Measurements from ENCODE around the gene NECTIN1.
A peak's percentile ranks its signal among the peaks of the same experiment; 100 is the strongest.

Gene NECTIN1

GRCh38 chr11:119712459-119713358 lies 16.3 kb downstream of the NECTIN1 start:
- no peak for DNase-seq

- no peak for DNase-seq
Measured at GRCh38 chr11:119712006-119712405, 17.0 kb downstream of the NECTIN1 start.

- no peak for DNase-seq
Measured at GRCh38 chr11:119711476-119711875, 17.5 kb downstream of the NECTIN1 start.

- no peak for DNase-seq
Measured at GRCh38 chr11:119710417-119710816, 18.6 kb downstream of the NECTIN1 start.

GRCh38 chr11:119709638-119710346 lies 19.2 kb downstream of the NECTIN1 start:
- peak; percentile 78 for DNase-seq

GRCh38 chr11:119709171-119709570 lies 19.8 kb downstream of the NECTIN1 start:
- DNase-seq: no peak

GRCh38 chr11:119708384-119708783 lies 20.6 kb downstream of the NECTIN1 start:
- no peak for DNase-seq

GRCh38 chr11:119706887-119707286 lies 22.1 kb downstream of the NECTIN1 start:
- DNase-seq: no peak

- DNase-seq: no peak
Measured at GRCh38 chr11:119706029-119706428, 23.0 kb downstream of the NECTIN1 start.

- no peak for DNase-seq
Measured at GRCh38 chr11:119705362-119705761, 23.6 kb downstream of the NECTIN1 start.

GRCh38 chr11:119704849-119705248 lies 24.2 kb downstream of the NECTIN1 start:
- no peak for DNase-seq

- peak; percentile 53 for DNase-seq
Measured at GRCh38 chr11:119701591-119702549, 27.1 kb downstream of the NECTIN1 start.

GRCh38 chr11:119700536-119701346 lies 28.3 kb downstream of the NECTIN1 start:
- no peak for DNase-seq

GRCh38 chr11:119700030-119700429 lies 29.0 kb downstream of the NECTIN1 start:
- DNase-seq: no peak

- DNase-seq: peak; percentile 33
Measured at GRCh38 chr11:119699227-119699626, 29.8 kb downstream of the NECTIN1 start.

- no peak for DNase-seq
Measured at GRCh38 chr11:119697882-119698281, 31.1 kb downstream of the NECTIN1 start.

GRCh38 chr11:119697445-119697844 lies 31.6 kb downstream of the NECTIN1 start:
- no peak for DNase-seq

GRCh38 chr11:119696378-119697222 lies 32.4 kb downstream of the NECTIN1 start:
- no peak for DNase-seq

GRCh38 chr11:119694334-119694733 lies 34.7 kb downstream of the NECTIN1 start:
- no peak for DNase-seq

GRCh38 chr11:119693253-119693815 lies 35.7 kb downstream of the NECTIN1 start:
- DNase-seq: no peak

- no peak for DNase-seq
Measured at GRCh38 chr11:119692540-119692820, 36.5 kb downstream of the NECTIN1 start.

Data from fibroblast of skin of back (primary cell).